Endothelial cell of umbilical vein (primary cell): Measurements from ENCODE around the gene BBLN.

ENCODE experiments used
- CTCF ChIP-seq, 2 donors: IDR thresholded peaks; 1 replicate in 1 of 2; 2 replicates in 1 of 2; pipeline ENCODE4 v1.5.1; 2011; ENCODE audit warnings: low read length in 2 of 2, mild to moderate bottlenecking in 2 of 2, moderate library complexity in 2 of 2, control low read depth in 1 of 2, inconsistent platforms in 1 of 2, low read depth in 1 of 2; ENCODE audit not compliant: insufficient read depth in 1 of 2; ENCODE audit errors: extremely low read depth in 1 of 2
- MYC ChIP-seq: IDR thresholded peaks from one replicate; pipeline ENCODE4 v1.6.1; 2011; ENCODE audit warnings: mild to moderate bottlenecking, low read depth, low read length
- POLR2A ChIP-seq: IDR thresholded peaks from 2 replicates; pipeline ENCODE4 v1.6.1; 2012; ENCODE audit warnings: low read depth, mild to moderate bottlenecking, control low read depth, low read length

GRCh38 chr9:128203707-128204551 lies 43.9 kb downstream of the BBLN start:
- TF ChIP-seq CTCF (IDR thresholded peaks at IDR 0.05; ENCODE audit: extremely low read depth in 1 of 2, insufficient read depth in 1 of 2, low read depth in 1 of 2, low read length in 2 of 2) (no peak), POLR2A (no peak), MYC (no peak)
